Fibroblast of villous mesenchyme (primary cell): ENCODE results near the gene FAM118A. TPM values are rescaled to one million over a fixed set of nuclear protein-coding genes. Genes with fewer than 3 reads are reported as not detected.
"Not testable (repeated sequence)": the region's sequence is repeated elsewhere in the genome, so short reads cannot be mapped to it uniquely, and the experiment has no call there.

Experiments used
- DNase-seq: peaks from one replicate; pipeline ENCODE4 v3.0.0-alpha.2; 2010; ENCODE audit warnings: low read depth
- H3K4me3 ChIP-seq: 2 replicates; pipeline ENCODE4 v1.5.1; 2011; ENCODE audit warnings: low read depth, mild to moderate bottlenecking, low read length
- total RNA-seq: library from RNA; depleted of rRNA; stranded (reverse); fragments of >200 nt; gene quantifications from 2 replicates; pipeline ENCODE4 v1.2.3, GENCODE V29; 2012
- TF ChIP-seq, protein P1 (sequence below): IDR thresholded peaks from 2 replicates; pipeline ENCODE4 v1.5.1; 2012; ENCODE audit warnings: low read depth, mild to moderate bottlenecking, low read length; ENCODE audit not compliant: insufficient read depth

Gene FAM118A
- total RNA-seq, 1 donor, result 20.7 TPM

DNA sequence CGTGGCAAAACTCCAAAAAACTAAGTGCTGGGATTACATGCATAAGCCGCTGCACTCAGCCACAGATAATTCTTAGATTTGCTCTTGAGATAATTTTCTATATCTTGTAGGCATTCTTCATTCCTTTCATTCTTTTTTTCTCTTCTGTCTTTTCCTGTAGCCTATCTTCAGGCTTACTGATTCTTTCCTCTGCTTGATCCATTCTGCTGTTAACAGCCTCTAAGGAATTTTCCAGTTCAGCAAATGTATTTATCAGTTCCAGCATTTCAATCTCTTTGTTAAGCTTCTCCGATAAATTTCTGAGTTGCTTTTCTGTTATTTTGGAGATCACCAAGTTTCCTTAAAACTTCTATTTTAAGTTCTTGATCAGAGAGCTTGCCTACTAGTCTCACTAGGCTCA, 57.0 kb downstream of the FAM118A start:
- no peak for DNase-seq
- TF ChIP-seq, protein P1, sequence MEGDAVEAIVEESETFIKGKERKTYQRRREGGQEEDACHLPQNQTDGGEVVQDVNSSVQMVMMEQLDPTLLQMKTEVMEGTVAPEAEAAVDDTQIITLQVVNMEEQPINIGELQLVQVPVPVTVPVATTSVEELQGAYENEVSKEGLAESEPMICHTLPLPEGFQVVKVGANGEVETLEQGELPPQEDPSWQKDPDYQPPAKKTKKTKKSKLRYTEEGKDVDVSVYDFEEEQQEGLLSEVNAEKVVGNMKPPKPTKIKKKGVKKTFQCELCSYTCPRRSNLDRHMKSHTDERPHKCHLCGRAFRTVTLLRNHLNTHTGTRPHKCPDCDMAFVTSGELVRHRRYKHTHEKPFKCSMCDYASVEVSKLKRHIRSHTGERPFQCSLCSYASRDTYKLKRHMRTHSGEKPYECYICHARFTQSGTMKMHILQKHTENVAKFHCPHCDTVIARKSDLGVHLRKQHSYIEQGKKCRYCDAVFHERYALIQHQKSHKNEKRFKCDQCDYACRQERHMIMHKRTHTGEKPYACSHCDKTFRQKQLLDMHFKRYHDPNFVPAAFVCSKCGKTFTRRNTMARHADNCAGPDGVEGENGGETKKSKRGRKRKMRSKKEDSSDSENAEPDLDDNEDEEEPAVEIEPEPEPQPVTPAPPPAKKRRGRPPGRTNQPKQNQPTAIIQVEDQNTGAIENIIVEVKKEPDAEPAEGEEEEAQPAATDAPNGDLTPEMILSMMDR, result no peak

GRCh38 chr22:45373592-45373991, 63.9 kb downstream of the FAM118A start:
- DNase-seq, result not testable (repeated sequence)

More for the DNA sequence above, 57.0 kb downstream of the FAM118A start:
- H3K4me3 ChIP-seq, result no peak overlapping the region

DNA sequence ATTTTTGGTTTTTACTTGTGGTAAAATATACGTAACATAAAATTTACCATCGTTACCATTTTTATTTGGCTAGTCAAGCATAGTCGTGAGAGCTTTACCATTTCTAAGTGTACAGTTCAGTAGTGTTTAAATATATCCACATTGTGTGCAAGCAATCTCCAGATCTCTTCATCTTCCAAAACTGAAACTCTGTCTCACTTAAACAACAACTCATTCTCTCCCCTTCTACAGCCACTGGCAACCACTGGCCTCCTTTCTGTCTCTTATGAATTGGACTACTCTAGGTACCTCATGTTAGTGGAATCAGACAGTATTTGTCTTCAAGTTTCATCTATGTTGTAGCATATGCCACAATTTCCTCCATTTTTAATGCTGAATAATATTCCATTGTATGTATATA, 66.3 kb downstream of the FAM118A start:
- DNase-seq, result no peak
- TF ChIP-seq, protein P1, result no peak
- H3K4me3 ChIP-seq, result no peak overlapping the region

More at GRCh38 chr22:45373592-45373991, 63.9 kb downstream of the FAM118A start:
- not testable (repeated sequence) for H3K4me3 ChIP-seq

DNA sequence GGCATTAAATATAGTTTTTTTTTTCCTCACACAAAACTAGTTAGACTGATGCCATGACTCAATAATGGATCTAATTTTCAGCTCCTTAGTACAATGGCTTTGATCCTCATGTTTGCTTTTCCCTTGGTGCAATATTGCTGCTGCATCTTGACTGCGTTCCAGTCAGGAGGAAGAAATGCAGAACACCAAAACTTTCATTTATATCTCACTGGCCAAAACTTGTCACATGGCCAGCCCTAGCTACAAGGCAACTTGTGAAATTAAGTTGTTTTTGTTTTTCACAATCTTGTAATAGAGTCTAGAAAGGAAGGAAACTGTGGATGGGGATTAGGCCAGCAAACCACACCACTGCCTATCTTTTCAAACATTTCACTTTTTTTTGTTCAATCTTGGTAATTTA, 67.0 kb downstream of the FAM118A start:
- DNase-seq, result peak; percentile 74
- TF ChIP-seq, protein P1, result no peak

DNA sequence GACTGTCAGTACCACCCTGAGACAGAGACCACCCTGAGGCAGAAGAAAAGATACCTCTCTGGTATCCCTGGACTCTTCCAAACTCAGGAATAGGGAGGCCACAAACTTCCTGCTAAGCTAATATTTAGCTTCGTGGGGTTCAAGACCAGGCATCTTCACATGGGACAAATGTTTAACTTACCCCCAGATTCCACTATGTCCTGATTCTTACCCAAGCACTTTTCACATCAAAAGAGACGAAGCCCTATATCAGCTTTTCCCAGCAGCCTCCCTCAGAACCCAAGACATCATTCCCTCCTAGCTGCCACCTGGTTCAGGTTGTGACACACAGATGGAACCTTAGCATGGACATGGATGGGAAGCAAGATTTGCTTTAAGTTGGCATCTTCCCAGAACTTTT, 71.6 kb downstream of the FAM118A start:
- DNase-seq, result no peak
- H3K4me3 ChIP-seq, result no peak overlapping the region
- TF ChIP-seq, protein P1, result no peak

More for the DNA sequence above, 67.0 kb downstream of the FAM118A start:
- no peak overlapping the region for H3K4me3 ChIP-seq

DNA sequence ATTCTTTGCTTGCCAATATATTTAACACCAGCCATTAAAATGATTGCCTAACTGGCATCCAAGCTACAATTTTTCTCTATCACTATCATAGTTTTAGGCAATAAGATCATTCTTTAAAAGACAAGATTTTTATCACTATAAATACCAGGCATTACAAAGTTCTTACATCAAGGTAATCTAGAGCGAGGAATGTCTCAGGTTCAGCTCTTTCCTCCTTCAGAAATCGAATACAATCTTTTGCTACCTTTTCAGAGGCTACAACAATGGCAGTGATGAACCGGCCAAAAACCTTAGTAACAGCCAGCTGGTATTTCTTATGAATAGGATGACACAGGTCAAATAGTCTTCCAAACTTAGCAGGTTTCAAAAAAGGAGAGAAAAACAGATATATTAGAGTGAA, 79.8 kb downstream of the FAM118A start:
- no peak for DNase-seq
- H3K4me3 ChIP-seq, result no peak overlapping the region
- TF ChIP-seq, protein P1, result no peak

Other genes starting within 250 kb of the FAM118A start
- 37.4 and 41.9 TPM in 2 replicates for gene NUP50, start 146.0 kb upstream of the FAM118A start, total RNA-seq
- gene KIAA0930, start 69.0 kb upstream of the FAM118A start, total RNA-seq, result 44.5 and 55.4 TPM in 2 replicates
- gene UPK3A, start 25.0 kb upstream of the FAM118A start, total RNA-seq, result not detected in 2 replicates
- not detected in 2 replicates for gene SMC1B, start 103.7 kb downstream of the FAM118A start, total RNA-seq
- gene RIBC2, start 103.8 kb downstream of the FAM118A start, total RNA-seq, result 0.86 and 0.97 TPM in 2 replicates
- 102 and 256 TPM in 2 replicates for gene FBLN1, start 192.9 kb downstream of the FAM118A start, total RNA-seq